Sigmoid colon (tissue), 3 donors: ENCODE data around the gene MYL6.

Experiments
- CTCF ChIP-seq, 4 experiments: fragments of 450-650 bp in 3 of 4; fragments of 200-600 bp in 1 of 4; IDR thresholded peaks; one replicate each; pipeline ENCODE4 v1.5.1; 2016 to 2019; ENCODE audit warnings: antibody characterized with exemption in 4 of 4, mild to moderate bottlenecking in 3 of 4, moderate library complexity in 2 of 4
- POLR2A ChIP-seq, 2 donors: fragments of 450-650 bp; IDR thresholded peaks; one replicate each; pipeline ENCODE4 v1.6.1; 2016; ENCODE audit warnings: antibody characterized with exemption in 2 of 2, mild to moderate bottlenecking in 2 of 2, moderate library complexity in 2 of 2

- TF ChIP-seq CTCF (IDR thresholded peaks at IDR 0.05) (no peak), POLR2A (IDR thresholded peaks at IDR 0.05) (no peak)
Observed at GRCh38 chr12:56204275-56204674, 46.1 kb downstream of the MYL6 start.
